HG02798 (cell line): ENCODE results near the gene ZFP36.
A peak's percentile ranks its signal among the peaks of the same experiment; 100 is the strongest.

ENCODE experiments used
- ATAC-seq: cut with Tn5 transposase; IDR thresholded peaks from one replicate; pipeline ENCODE4 v1.9.1; 2021; ENCODE audit warnings: mild to moderate bottlenecking; ENCODE audit not compliant: unreplicated experiment, poor library complexity

Gene ZFP36

DNA sequence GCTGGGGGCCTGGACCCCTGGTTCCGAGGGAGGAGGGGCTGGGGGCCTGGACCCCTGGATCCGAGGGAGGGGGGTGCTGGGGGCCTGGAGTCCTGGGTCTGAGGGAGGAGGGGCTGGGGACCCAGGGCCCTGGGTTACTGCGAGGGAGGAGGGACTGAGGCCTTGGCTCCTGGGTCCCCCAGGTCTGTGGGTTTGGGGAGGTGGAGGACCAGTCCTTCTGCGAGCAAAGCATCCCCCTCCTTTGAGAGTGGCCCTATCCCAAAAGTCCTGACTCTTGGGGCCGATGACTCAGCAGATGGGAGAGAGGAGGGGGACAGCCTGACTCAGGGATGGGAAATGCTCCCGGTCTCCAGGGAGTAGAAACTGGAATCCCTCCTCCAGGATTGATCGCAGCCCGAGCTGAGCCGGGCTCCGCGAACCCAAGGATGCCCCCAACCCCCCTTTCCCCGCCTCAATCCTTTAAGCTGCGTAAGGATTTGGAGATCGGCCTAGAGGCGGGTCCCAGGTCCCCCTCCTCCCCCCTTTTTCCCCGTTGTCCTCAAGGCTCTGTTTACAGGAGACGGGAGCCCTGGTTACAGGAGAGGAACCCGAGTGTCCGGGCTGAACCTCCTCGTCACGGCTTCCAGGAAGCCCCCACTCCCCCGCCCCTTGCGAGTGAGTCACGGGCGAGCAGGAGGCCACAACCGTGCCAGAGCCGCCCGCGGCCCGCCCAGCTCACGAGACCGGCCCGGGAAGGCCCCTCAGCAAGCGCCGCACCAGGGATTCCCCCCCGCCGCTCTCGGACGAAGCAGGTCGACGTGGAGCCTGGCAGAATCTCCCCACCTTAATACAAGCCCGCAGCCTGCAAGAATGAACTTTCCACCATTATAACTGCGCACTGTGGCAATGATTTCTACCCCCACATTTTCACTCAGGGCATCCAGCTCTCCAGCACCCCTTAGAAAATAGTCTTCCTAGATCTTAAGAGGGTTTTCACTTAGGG, 3.0 kb upstream of the ZFP36 start:
- peak; percentile 23 for ATAC-seq

DNA sequence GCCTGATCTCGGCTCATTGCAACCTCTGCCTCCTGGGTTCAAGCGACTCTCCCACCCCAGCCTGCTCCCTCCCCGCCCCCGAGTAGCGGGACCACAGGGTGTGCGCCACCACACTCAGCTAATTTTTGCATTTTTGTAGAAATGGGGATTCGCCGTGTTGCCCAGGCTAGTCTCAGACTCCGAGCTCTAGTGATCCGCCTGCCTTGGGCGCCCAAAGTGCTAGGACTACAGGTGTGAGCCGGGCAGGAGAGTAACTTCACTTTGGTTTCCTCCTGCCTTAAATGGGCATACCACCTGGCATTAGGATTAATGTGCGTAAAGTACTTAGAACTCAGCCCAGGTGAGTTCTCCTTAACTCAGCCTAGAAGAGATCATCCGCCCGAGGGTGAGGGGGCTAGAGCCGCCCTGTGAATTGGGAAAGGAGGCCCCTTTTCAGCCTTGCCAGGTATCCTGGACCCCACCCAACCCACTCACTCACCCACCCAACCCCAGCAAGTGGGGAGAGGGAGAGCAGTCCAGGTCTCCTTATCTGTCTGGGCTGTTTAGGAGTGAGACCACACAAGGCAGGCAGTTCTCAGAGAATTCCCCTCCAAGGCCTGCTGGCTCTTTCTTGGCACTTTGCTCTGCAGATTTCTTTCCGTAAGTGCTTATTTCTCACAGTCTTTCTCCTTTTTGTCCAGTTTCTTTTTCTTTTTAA, 1.2 kb upstream of the ZFP36 start:
- no peak for ATAC-seq

DNA sequence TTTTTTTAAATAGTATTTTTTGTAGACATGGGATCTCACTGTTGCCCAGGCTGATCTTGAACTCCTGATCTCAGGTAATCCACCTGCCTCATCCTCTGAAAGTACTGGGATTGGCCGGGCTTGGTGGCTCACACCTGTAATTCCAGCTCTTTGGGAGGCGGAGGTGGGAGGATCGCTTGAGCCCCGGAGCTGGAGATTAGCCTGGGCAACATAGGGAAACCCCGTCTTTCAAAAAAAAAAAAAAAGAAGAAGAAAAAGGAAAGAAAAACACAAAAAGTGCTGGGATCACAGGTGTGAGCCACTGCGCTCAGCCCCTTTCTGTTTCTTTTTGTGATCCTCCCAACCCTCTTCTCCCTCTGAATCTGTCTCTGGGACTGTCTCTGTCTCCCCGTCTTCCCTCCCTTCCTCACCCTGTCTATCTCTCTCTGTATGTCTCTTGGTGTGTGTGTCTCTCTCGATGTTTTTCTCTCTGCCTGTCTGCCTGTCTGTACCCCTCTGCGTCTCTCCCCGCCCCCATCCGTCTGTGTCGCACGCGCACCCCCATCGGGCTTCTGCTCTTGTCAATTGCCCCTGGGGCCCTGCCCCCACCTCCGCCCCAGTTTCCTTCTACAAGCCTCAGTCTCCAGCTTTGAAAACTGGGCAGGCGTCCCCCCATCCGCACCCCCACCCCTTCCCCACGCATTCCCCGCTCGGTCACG, 540 bp upstream of the ZFP36 start:
- no peak for ATAC-seq

DNA sequence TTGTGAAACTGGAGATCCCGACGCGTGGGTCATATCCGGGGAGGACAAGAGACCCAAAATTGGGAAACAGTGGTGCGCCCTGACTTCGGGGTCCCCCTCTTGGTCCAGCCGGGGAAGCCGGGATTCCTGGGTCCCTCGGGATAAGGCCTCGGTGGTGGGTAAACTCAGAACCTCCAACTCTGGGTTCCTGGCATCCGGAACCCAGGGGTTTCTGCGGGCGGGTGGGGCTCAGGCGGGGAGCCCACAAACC, 688 bp downstream of the ZFP36 start:
- no peak for ATAC-seq

DNA sequence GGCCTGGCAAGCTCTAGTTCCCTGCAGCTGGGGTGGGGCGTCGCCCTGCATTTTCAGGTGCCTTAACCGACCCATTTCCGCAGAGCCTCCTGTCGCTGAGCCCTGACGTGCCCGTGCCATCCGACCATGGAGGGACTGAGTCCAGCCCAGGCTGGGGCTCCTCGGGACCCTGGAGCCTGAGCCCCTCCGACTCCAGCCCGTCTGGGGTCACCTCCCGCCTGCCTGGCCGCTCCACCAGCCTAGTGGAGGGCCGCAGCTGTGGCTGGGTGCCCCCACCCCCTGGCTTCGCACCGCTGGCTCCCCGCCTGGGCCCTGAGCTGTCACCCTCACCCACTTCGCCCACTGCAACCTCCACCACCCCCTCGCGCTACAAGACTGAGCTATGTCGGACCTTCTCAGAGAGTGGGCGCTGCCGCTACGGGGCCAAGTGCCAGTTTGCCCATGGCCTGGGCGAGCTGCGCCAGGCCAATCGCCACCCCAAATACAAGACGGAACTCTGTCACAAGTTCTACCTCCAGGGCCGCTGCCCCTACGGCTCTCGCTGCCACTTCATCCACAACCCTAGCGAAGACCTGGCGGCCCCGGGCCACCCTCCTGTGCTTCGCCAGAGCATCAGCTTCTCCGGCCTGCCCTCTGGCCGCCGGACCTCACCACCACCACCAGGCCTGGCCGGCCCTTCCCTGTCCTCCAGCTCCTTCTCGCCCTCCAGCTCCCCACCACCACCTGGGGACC, 1.2 kb downstream of the ZFP36 start:
- ATAC-seq = no peak

DNA sequence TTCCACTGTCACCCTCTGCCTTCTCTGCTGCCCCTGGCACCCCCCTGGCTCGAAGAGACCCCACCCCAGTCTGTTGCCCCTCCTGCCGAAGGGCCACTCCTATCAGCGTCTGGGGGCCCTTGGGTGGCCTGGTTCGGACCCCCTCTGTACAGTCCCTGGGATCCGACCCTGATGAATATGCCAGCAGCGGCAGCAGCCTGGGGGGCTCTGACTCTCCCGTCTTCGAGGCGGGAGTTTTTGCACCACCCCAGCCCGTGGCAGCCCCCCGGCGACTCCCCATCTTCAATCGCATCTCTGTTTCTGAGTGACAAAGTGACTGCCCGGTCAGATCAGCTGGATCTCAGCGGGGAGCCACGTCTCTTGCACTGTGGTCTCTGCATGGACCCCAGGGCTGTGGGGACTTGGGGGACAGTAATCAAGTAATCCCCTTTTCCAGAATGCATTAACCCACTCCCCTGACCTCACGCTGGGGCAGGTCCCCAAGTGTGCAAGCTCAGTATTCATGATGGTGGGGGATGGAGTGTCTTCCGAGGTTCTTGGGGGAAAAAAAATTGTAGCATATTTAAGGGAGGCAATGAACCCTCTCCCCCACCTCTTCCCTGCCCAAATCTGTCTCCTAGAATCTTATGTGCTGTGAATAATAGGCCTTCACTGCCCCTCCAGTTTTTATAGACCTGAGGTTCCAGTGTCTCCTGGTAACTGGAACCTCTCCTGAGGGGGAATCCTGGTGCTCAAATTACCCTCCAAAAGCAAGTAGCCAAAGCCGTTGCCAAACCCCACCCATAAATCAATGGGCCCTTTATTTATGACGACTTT, 2.0 kb downstream of the ZFP36 start:
- no peak for ATAC-seq

DNA sequence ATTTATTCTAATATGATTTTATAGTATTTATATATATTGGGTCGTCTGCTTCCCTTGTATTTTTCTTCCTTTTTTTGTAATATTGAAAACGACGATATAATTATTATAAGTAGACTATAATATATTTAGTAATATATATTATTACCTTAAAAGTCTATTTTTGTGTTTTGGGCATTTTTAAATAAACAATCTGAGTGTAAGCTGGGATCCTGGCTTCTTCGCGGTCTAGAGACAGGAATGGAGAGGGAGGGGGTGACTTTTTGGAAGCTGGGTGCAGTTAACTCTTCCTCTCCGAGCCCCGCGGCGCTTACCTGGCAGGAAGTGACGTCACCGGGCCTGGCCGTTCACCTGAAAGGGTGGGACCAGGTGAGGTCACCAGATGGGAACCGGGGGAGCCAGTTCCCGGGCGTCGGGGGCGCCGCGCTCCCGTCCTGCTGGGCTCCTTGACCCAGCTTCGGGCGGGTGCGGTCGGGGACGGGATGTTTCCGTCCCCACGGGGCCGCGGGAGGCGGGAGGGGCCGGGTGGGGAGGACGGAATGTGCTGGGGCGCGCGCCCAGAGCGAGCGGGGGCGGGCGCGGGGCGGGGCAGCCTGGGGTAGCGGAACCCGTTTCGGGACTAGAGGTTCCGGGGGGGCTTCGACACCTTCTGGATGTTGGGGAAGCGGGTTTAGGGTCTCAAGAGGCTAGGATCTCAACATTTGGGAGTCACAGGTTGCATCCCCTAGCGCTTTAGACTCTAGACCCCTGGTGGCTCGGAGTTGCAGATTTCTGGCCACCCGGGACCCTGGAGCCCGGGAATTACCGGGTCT, 2.8 kb downstream of the ZFP36 start:
- ATAC-seq = peak; percentile 8

DNA sequence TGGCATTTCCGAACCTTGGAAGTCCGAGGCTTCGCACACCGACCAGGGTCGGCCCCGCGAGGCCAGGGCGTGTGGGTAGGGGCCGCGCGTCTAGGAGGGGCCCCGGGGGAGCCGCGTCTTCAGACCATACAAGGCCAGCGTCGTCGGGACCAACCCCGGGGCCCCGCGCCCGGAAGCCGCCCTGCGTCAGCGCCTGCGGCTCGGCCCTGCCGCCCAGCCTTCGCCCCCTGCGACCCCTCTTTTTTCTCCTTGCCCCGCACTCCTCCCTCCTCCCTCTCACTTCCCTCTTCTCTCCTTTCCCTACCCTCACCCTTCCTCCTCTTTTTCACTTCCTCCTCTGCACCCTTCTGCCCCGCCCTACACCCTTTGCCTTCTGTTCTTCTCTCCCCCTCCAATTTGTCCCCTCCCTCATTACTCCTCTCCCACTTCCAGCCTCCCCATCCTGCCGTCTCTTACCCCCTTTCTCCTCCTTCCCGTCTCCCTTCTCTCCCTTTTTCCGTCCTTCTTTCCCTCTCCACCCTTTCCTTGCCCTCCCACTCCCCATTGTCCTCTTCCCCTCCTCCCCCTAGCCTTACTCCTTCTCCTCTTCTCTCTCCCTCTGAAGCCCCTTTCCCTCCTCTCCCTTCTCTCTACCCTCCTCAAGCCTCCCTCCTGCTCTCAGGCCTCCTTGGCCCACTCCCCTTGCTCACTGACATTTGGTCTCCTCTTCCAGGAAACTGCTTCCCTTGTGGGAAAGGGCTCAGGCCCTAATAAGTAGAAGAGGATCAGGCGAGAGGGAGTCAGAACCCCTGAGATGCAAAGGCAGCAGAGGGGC, 3.6 kb downstream of the ZFP36 start:
- peak; percentile 14 for ATAC-seq

DNA sequence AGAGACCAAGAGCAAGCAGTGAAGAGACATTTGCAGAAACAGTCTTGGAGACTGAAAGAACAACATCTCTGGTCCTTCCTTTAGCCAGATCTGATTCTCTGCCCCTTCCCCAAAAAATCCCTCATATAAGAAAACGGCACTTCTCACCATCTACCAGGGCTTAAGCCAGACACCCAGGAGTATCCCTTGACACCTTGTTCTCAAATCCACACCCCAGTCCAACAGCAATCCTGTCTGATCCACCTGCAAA, 4.1 kb downstream of the ZFP36 start:
- no peak for ATAC-seq

DNA sequence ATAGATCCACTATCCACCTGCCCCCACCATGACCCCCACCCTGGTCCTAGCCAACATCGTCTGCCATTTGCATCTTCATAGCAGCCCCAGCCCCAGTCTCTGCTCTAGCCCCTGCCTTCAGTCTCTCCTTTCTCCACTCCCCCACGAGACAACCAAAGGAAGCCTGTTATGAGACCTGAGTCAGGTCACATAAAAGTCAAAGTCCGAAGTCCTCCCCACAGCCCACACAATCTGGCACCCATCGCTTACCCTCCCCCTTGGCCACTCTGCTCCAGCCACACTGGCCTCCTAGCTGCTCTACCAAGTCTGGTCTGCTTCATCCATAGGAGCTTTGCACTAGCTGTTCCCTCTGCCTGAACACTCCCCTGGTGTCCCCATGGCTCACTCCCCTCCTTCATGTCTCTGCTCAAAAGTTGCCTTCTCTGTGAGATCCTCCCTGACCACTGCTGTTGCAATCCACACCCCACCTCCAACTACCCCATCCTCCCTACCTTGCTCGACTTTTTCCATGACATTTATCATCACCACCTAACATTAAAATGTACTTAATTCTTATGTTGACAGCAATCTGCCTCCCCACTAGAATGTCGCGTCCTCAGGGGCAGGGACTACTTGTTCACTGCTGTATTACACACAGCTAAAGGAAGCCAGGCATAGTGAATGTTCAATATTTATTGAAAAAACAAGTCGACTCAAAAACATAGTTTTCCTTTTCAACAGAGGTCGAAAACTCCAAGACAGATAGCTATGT, 4.6 kb downstream of the ZFP36 start:
- no peak for ATAC-seq

DNA sequence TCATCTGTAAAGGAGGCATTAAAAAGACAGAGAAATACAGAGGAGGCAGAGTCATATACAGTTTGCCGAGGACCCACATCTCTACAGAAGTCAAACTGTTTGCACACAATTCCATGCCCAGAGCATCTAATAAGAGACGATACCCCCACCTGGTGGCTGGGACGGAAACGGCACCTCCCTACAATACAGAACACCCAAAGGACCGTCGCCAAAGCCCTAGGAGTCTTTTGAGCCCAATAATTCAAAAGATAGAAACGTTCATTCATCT, 5.1 kb downstream of the ZFP36 start:
- peak; percentile 21 for ATAC-seq

DNA sequence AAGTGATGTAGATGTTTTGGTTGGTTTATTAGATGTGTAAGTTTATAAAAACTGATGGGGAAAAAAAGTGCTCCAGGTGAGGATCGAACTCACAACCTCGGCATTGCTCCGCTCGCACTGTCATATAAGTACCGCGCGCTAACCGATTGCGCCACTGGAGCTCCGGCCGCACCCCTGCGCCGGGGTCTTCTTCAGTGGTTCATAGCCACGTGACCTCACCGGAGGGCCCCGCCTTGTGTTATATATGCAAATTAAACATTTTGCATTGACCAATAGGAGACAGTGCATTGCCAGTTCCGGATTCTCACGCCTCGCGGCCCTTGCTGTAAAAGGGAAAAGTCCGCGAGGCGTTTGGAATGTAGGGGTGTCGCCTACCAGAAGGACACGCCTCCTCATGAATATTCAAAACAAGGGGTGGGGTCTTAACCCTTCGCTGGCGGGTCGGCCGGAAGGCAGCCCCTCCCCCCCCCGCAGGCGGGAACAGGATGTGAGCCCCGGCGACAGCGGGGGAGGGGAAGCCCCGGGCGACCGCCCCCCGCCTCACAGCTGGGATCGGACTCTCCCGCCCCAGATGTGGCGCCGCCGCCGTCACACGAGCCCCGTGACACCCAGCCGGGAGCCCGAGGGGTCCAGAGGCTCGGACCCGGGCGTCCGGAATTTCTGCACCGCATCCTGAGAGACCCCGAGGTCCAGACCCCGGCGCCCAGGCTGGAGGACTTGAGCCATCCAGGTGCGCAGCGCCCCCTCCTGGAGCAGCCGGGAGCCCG, 5.6 kb downstream of the ZFP36 start, which contains the start of gene PLEKHG2:
Gene PLEKHG2, plus strand, starts transcription at position 570 of the 767 bp plus-strand sequence. CDS start 1,418 bp downstream, outside the sequence.
- peak; percentile 61 for ATAC-seq

DNA sequence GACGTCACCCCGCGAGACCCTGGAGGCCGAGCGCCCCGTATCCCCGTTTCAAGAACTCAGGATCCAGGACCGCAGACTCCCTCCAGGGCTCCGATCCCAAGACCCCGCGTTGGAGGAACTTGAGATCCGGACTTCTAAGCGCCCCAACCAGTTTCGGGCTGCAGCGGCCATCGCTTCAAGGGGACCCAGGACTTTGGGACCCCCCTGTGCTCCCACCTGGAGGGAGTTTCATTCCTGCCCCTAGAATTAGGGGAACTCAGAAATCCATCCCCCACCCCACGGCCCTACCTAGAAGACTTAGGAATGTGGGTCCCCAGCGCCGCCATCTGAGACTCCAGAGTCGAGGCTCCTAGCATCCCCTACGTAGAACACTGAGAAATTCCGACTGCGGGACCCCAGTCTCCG, 6.2 kb downstream of the ZFP36 start:
- no peak for ATAC-seq

DNA sequence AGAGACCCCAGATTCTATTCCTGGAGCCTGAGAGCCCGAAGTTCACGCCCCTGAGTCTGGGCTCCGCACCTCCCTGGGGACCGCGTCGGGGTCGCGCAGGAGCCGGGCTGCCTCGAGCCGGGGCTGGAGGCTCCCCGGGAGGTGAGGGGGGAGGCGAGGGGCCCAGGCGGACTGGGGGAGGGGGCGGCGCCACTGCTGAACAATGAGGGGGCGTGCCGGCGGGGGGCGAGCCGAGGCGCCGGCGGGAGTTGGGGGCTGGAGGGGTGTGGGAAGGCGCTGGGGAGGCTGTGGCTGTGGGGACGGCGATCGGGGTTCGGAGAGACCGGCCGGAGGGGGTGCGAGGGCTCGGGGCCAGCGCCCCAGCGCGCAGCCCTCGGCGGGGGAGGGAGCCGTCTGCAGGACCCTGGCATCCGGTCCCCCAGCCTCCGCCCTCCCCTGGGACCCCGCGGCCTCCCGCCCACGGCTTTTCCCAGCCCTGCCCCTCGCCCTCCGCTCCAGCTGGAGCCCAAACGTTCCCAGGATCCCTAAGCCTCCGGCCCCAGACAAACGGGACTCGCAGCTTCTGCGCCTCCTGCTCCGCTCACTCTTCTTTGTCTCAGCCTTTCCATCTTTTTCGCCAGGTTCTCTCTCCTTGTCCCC, 6.7 kb downstream of the ZFP36 start:
- no peak for ATAC-seq

DNA sequence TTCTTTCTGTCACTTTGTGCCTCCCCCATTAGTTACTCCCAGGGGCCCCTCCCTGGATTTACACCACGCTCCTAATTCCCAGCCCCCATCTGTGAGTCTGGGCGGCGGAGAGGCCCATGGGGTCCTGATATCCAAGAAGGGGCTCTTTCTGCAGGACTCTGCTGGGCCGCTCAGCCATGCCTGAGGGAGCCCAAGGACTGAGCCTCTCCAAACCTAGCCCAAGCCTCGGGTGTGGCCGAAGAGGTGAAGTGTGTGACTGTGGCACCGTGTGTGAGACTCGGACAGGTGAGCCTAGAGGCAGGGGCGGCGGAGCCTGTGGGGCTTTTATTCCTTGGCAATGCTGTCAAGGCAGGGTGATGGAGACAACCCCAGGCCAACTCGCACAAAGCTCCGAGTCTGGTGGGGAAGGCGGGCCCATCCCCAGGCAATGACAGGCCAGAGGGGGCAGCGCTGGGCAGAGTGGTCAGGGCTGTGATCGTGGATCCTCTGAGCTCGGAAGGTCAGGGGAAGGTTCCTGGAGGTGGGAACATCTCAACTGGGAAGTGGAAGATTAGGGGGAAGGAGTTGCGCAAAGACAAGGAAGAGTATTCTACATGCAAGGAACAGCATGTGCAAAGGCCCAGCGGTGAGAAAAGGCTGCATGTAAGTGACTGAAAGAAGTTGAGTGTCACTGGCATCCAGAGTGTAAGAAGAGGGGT, 7.4 kb downstream of the ZFP36 start:
- no peak for ATAC-seq
